Hematopoietic multipotent progenitor cell (in vitro differentiated cells): ENCODE data around the gene MRPL17. TPM values are rescaled to one million over a fixed set of nuclear protein-coding genes. Genes with fewer than 3 reads are reported as not detected.

ENCODE experiments used
- DNase-seq, 3 donors: peaks; one replicate each; pipeline ENCODE4 v3.0.0-alpha.2; 2011 to 2015; ENCODE audit warnings: low read depth in 2 of 3, low spot score in 2 of 3
- total RNA-seq: library from RNA; depleted of rRNA; stranded (reverse); fragments of >200 nt; gene quantifications from one replicate; pipeline ENCODE4 v1.2.3, GENCODE V29; 2012

MRPL17 gene
- total RNA-seq, 1 donor = 16.2 TPM

DNA sequence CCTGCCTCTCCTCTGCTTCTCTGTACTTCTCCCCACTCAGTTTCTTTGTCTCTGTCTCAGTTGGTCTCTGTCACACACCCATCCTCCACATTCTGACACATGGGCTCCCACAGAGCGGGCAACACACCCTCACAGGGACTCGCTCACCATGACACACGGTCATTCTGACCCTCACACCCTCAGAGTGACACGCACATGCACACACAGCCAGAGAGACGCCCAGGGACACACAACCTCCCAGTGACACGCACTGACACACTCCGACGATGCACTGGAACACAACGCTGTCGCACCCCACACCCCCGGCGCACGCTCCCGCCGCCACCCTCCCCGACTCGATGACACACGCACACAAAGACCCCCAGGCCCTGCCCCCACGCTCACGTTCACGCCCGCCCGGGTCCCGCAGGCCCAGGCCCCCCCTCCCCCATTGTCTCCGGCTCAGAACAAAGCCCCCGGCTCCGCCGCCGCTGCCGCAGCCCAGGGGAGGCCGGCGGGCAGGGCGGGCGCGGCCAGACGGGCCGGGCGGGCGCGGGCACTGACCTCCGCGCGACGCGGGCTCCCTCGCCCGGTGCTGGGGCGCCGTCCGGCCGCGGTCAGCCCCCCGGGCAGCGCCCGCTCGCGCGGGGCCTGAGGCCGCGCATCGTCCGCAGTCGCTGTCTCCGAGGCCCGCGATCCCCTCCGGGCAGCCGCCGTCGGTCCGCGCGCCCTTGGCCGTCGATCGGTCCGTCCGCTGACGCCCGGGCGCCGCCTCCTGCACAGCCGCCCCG is 27.9 kb downstream of the MRPL17 start:
- peak in 1 of 3 donors; percentile 18 for DNase-seq

DNA sequence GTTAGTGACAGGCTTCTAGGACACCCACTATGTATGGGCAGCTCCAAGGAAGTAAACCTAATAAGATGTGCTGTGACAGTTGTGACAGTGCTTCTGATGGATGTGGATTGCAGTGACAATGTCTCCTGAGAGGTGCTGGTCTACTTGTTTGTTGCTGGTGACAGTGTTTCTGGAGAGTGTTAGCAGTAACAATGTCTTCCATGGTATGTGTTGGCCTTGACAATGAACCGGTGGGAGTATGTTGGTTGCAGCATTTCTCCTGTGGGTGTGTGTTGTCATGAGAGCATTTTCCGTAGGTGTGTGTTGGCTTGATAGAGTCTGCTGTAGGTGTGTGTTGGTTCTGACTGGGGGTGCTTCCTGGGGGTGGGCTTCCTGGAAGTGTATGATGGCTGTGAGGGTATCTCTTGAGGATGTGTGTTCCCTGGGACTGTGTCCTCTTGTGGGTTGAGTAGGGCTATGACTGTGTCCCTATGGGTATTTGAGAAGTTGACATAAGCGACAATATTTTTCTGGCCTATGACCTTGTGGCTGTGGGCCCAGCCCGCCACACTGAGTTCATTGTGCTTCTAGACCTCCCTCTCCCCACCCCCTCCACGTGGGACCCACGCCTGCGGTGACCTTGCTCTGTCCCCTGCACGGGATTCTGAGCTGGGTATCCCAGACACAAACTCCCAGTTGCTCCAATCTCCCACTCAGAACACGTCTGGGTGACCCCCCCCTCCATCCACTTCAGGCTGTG is 28.7 kb downstream of the MRPL17 start:
- no peak for DNase-seq

DNA sequence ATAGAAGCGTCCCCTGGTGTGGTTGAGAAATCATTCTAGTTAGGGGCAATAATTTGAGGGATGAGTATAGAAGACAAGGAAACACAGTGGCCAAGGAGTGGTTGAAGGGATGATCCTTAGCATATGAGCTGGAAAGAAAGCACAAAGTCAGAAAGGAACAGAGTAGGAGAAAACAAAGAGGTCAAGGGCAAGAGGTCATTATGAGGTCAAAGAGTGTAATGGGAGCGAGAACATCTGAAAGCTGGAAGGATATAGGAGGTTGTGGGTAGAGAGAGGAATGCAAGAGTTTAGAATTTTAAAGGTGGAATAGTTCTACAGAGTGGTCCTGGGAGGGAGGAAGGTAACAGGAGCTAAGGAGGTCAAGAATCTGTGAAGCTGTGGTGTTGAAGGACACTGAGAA is 29.5 kb downstream of the MRPL17 start:
- DNase-seq = no peak

DNA sequence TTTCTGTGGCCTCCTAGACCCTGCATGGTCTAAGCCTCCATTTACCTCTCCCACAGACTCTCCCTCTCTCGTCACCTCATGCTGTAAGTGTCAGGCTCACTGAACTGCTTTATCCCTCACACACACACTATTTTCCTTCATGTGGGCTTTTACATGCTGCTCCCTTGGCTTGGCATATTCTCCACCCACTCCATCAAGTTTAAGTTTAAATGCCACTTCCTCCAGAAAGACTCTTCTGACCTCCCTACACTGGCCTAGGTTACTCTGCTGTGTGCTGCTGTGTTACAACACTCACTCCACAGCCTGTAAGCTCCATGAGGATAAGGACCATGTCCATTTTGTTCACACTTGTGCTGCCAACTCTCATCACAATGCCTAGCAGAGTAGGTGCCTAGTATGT is 30.0 kb downstream of the MRPL17 start:
- no peak for DNase-seq

DNA sequence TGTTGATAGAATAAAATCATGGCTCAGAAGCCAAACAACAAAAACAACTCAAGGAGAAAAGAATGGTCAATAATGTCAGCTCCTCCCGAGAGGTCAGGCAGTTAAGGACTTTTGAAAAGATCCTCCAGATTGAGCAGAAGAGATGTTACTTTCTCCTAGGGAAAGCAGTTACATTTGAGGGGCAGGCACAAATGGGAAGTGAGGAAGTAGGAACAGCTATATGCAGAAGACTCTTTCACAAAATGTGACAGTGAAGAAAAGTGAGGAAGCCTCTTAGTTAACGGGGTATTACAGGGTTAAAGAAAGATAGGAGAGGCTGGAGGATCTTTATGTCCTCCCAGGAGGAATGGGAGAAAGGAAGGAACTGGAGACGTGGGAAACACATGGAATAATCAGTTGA is 31.0 kb downstream of the MRPL17 start:
- no peak for DNase-seq

DNA sequence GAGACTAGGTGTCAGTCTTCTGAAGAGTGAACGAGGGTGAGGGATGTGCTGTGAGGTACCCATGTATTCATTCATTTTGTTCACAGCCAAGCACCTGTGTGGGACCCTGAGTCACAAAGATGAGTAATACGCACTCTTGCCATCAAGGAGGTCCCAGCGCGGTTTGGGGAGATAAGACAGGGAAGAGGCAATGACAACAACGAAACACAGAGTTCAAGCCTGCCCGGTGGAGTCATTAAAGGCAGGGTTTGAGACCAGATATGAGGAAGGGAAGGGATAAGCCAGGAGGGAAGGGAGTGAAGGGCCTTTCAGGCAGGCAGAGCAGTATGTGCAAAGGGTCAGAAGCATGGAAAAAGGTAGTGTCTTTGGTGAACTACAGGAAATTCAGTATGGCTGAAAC is 32.2 kb downstream of the MRPL17 start:
- DNase-seq = no peak

DNA sequence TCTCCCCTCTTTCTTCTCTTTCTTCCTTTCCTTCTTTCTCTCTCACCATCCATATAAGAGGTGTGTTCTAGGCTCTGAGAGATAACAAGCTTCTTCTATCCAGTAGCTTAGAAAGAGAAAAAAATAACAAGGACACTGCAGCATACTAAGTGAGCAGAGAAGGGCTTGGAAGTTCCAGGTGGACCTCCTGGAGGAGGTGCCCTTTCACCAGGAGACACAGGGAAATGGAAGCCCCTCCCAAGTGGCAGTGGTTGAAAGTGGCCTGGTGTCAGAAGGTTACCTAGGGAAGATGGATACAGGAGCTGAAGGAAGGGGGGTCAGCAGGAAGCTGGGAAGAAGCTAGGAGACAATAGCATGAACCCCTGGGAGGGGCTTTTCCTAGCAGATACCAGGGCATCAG is 33.0 kb downstream of the MRPL17 start:
- no peak for DNase-seq

DNA sequence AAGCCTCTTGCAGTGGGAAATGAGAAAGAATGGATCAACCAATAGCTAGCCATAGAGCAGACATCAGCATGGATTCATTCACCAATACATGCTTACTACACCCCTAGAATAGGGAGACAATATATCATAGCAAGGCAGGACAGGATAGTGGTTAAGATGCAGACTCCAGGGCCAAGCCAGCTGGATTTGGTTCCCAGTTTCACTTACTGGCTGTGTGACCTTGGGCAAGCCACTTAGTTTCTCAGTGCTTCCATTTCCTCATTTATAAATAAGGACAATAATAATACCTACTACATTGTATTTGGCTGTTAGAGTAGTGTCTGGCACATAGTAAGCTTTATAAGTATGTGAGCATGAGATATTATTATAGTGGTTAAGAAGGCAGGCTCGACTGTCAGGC is 34.6 kb downstream of the MRPL17 start:
- DNase-seq = no peak

DNA sequence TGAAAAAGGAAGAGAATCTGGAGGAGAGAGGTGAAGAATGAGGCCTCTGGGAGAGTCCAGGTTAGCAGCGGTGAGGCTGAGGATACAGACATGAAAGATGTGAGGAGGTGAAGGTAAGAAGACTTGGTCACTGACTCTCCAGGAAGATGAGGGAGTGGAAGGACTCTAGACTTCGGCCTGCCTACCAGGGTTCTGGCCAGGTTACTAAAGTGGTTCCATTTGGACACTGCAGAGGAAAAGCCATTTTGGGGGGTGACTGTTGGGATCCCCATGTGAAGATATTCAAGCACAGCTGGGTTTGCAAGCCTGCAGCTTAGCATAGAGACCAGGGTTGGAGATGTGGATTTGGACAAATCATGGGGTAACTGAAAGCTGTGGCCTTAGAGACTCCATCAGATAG is 35.3 kb downstream of the MRPL17 start:
- no peak for DNase-seq

DNA sequence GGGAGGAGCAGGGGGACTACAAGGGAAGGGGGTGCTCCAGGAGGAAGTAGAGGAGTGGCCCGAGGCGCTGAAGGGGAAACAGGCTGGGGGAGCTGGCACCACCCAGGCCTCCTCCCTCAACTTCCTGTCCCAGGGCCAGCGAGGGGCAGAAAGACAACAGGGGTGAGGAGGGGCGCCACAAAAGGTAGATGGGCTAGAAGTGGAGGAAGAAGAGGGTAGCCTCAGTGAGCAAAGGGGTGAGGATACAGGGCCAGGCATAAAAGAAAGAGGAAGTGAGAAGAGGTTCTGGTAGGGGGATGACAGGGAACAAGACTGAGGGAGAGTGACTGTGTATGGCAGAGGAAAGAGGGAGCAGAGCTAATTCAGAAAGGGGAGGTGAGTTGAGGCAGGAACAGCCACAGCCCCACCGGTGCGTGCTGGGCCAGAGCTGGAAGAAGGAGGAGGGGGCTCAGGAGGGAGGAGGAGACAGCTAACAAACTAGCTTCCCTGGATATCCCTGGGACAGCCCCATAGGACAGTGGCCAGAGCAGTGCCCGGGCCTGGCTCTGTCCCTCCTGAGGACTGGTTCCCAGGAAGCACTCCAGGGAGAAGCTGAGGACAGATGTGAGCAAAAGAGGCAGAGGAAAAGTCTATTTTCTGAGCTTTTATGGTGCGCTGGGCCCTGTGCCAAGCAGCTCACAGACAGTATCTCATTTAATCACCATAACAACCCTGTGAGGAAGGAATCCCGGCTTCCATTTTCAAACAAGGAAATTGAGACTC is 36.0 kb downstream of the MRPL17 start:
- peak in 2 of 3 donors; percentile 37 to 59 for DNase-seq

DNA sequence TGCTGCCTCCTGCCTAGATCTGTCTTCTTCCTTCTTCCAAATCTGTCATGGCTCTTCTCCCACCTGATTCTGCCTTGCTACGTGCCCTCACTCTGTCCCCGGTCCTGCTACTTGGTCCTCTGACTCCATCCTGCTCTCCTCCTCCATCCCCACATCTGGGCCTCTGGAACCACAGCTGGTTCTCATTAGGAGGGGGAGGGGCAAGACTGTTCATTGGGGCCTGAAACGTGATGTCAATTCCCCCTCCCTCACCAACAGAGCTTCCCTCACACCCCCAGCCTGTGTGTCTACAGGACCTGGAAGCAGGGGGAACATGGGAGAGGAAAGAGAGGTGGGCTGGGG is 36.6 kb downstream of the MRPL17 start:
- DNase-seq = no peak

DNA sequence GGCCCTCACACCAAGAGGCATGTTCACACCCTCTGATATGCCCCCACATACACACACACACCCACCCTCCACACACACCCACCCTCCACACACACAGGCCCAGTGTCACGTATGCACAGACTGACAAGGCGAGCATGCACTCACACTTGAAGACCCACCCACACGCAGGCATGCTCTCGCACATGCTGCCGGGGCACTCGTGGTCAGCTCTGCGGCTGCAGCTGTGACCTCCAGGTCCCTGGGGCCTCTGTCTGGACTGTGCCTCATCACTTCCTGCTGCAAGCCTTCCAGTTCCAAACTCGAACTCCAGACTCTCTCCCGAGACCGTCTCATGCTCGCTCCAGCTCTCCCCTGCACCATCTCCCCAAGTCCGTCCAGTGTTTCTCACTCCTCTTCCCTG is 37.1 kb downstream of the MRPL17 start:
- no peak for DNase-seq

DNA sequence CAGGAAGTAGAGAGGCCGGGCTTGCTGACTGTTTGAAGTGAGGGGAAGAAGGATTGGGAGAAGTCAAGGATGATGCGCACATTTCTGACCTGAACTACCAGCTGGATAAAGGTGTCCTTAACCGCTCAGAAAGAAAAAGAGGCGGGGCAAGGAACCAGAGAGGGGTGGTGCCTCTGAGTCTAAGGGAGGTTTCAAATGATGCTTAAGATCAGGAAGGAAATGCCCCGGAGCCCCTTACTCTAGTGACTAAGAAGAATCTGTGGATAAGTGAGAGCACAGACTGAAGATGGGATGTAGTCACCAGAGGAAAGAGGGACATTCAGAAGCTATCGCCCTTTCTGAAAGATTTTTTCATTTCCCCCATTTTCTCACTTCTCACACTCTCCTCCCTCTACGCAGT is 40.2 kb downstream of the MRPL17 start:
- DNase-seq = no peak

DNA sequence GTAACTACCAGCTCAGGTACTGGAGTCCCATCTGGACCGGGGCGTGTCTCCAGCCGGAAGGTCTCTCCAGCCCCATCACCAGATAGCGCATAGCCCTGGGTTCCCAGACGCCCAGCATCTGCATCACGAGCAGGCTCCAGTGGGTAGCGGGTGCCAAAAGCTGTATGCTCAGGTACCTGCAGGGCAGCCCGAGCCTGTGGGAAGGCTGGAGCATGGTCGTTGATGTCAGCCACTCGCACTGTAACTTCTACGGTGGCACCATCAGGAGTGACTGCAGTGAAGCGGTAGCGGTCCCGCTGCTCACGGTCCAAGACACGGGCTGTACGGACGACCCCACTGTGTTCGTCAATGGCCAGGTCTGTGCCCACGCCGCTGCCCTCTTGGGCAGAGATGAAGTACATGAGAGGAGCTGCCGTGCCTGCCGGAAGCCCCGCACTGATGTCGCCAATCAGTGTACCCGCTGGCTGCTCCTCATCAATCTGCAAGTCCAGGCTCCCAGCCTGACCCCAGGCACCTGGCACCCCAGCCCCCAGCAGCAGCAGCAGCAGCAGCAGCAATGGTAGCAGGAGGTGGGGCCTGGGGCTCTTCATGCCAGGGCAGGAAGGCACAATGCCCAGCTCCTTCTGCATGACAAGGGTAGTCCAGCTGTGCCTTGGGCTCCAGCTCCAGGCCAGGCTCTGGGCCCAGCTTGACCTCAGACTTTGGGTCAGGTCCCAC is 42.0 kb downstream of the MRPL17 start:
- no peak for DNase-seq

DNA sequence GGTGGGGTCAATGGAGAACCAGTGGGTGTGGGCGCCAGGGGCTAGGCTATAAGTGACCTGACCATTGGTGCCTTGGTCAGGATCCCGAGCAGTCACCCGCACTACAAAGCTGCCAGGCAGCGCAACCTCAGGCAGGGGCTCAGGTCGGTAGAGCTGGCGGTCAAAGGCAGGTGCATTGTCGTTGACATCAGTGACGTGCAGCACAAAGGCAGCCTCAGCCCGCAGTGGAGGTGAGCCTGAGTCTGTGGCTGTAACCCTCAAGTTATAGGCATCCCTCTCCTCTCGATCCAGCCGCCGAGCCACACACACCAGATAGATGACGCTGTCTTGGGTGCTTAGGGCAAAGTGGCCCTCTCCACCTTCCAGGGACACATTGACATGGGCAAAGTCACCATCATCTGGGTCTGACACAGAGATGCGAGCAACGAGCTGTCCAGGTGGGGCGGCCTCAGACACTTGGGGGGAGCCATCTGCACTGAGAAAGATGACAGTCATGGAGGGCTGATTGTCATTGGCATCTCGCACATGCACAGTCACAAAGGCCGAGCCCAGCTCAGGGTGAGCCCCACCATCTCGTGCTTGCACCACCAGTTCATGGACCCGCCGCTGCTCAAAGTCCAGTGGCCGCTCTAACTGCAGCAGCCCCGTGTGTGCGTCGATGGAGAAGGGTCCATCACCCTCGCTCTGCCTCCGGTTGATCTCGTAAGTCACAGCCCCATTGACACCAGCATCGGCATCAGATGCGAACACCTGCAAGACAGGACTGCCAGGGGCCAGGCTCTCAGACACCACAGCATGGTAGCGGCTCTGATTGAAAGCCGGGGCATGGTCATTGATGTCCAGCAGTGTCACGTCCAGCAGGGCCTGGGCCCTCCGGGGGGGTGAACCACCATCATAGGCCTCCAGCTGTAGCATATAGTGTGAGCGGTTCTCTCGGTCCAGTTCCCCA is 42.8 kb downstream of the MRPL17 start:
- DNase-seq = no peak

DNA sequence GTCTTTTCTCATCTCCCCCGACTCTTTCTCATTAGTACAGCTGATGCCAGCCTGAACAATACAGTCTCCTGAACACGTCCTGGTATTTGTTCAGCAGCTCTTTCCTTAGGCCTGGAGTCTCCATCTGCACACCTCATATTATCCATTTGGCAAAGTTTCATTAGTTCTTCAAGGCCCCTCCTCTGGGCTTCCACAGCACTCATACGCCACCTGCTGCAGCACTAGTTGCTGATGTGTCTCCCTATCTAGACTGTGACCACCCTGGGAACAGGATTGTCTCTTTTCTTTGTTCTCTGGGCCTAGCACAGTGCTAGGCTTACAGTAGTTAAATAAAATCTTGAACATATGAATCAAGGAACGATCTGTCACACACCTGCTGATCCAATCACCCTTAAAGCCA is 44.7 kb downstream of the MRPL17 start:
- no peak for DNase-seq

DNA sequence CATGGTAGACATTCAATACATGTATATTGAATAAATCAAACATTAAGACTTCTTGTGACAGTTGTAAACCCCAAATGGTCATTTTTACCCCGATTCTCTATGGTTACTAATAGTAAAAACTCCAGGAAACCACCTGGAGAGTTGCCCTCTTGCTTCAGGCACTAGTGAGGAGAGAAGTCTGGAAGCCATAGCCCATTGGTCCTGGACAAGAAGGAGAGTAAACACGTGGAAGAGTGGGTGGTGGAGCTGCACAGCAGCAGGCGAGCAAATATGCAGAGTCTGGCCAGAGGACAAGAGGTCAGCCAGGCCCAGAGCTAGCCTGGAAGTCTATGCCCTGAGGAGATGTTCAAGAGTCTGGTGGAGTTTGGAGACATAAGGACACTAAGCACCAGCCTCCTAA is 45.3 kb downstream of the MRPL17 start:
- no peak for DNase-seq

DNA sequence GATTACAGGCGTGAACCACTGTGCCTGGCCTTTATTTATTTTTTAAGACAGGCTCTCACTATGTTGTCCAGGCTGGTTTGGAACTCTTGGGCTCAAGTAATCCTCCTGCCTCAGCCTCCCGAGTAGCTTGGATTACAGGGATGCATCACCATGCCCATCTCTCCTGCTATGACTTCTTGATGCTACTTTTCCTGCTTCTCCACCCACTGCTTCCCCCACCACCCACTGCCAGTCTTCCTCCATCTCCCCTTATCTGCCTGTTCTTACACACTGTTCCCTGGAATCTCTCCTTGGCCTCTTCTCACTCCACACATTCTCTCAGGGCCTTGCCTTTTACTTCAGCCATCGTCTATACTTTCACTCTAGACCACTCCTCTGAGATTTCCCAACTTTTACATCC is 46.7 kb downstream of the MRPL17 start:
- DNase-seq = no peak

DNA sequence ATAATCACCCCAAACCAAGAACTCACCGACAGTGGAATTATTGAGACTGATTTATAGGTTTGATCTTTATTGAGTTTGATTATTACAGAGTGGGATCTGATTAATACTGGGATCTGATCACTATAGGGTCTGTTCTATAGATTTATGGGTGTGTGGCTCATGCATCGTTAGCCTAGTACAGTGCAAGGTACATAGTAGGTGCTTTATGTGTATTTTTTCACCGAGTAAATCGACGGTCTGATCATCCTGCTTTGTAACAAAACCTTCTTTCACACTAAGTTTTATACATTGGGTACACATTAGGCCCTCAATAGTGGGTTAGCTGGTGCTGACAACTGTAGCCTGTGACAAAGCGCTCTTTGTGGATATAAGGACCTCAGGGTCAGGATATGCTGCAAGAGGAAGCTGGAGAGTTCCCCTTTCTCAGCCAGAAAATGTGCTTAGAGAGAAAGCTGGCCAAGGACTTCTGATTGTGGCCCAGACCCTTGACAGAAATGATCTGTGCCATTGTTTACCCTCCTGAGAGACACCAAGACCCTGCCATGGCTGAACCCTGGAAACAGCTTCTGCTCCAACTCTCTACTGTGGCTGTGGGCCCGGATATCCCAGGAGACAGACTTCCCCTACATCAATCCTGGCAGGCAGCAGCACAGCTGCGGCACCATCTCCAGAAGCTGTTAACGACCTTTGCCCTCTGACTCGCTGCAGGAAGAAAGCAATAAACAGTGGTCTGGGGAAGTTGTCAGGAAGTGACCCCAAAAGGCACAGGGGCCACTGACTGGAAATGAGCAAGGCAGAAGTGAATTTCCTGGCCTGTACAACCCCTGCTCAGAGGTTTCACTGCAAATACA is 47.8 kb downstream of the MRPL17 start:
- peak in 2 of 3 donors; percentile 43 to 67 for DNase-seq
